Measurements from ENCODE around the gene FCN1. TPM values are rescaled to one million over a fixed set of nuclear protein-coding genes. Genes with fewer than 3 reads are reported as not detected.
"Not testable (repeated sequence)": the region's sequence is repeated elsewhere in the genome, so short reads cannot be mapped to it uniquely, and the experiment has no call there.

The FCN1 gene
- total RNA-seq, 1 donor = 10.5 TPM

DNA sequence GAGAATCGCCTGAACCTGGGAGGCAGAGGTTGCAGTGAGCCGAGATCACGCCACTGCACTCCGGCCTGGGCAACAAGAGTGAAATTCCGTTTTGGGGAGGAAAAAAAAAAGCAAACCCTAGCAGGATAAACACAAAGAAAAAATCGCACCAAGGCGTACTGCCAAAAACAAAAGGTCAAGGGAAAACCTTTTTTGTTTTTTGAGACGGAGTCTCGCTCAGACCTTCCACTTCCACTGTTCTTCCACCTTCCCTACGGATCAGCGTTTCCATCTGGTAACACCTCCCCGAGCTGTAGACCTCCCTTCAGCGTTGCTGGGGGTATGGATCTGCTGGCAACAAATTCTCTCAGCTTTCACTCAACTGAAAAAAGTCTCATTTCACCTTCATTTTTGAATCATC, 57.2 kb downstream of the FCN1 start:
- no peak for DNase-seq (ENCODE audit: low read depth in 2 of 3, low spot score in 2 of 3)

DNA sequence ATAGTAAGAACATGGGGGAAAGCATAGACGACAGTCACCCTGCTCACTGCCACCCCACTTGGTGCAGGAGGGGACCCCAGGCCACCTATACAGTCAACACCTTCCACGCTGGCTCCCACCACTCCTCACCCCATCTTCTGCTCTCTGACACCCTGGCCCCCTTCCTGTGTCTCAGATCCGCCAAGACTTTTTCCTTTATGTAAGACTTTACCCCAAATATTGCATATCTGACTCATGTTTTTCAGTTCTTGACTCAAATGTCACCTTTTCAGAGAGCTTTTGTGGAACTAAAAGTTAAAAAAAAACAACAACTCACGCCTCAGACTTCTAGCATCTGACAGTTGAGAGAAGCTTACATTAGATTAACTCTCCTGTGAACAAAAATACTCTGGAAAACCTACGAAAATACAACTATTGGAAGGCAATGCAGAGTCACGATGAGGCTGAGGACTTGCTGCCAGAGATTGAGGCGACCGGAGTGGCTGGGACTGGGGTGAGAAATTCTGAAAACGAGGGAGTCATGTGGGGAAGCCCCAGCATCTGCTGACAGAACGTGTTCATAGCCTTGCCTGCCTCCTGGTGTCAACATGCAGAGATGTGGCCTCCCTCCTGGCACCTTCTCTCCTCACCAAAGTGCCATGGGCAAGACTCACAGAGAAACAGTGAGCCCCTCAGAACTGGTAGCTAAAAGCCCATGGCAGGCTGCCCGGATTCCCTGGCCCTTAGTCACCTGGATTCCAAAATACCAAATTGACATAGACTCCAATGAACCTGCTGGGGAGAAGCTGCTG, 59.5 kb downstream of the FCN1 start:
- DNase-seq (ENCODE audit: low read depth in 2 of 3, low spot score in 2 of 3) = no peak

GRCh38 chr9:134857451-134857850, 60.3 kb downstream of the FCN1 start:
- not testable (repeated sequence) for DNase-seq (ENCODE audit: low read depth in 2 of 3, low spot score in 2 of 3)

DNA sequence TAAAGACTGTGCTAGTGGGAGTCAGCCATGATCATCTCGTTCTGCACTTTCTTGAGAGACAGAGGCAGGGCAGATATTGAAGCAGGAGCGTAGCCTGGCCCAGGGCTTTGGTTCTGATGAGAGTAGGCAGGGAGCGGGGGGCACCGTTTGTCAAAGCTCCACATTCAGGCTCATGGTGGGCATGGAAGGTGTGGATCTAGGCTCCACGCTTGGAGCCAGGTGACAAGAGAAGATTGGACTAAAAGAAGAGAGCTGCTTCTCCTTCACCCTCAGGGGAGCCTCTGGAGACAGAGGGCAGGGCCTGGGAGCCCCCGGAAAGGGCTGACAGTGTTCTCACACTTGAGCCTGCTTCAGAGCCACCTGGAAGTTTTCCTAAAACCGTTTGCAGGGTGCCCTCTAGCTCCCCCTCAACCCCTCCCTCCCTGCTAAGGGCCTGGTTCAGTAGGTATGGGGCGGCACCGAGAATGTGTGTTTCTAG, 61.8 kb downstream of the FCN1 start:
- DNase-seq (ENCODE audit: low read depth in 2 of 3, low spot score in 2 of 3) = no peak

Small RNA genes lying within 50 kb of the gene (small RNA-seq; reads per million reads assigned to genes)
- gene AL603650.1 = not detected

Other genes starting within 250 kb of the FCN1 start
- gene FCN2, start 37.1 kb downstream of the FCN1 start, total RNA-seq = not detected
- 0.27 TPM for gene OLFM1, start 169.8 kb upstream of the FCN1 start, total RNA-seq